ENCODE data around the gene FAM107B.
A peak's percentile ranks its signal among the peaks of the same experiment; 100 is the strongest.

The FAM107B gene

GRCh38 chr10:14507176-14507575 lies 267.5 kb downstream of the FAM107B start:
- no peak for DNase-seq (ENCODE audit: low read depth in 2 of 2)

DNA sequence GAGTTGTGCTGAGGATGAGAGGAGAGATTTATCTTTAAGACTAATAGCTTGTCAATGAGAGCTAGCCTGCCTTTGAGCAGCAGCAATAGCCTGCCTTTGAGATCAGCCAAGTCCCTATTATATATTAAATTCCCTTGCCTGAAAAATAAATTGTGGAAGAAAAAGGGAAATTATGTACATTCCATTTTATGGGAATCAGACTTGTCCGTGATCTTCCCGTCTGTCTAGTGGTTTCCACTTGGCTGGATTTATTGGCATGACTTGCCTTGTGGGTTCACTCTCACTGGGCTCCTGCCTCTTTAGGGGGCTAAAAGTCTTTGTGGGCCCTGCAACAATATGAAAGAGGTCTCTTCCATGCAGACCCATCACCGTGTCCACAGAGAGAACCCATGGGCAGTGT lies 272.3 kb downstream of the FAM107B start:
- DNase-seq (ENCODE audit: low read depth in 2 of 2), result no peak

- DNase-seq (ENCODE audit: low read depth in 2 of 2), result no peak
These were observed 274.4 kb downstream of the FAM107B start for GRCh38 chr10:14500172-14500765.

DNA sequence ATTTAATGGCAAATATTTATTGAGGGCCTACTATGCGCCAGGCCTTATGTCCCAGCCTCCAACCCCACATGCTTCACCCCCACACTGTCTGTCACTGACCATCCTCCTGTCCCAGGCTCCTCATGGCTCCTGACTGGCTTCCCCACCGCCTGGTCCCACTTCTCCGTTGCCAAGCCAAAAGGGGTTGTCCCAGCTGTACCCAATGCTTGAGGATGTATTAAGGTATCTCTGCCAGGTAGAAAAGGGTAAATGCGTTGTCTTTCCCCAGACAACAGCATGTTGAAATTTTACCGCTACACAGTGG lies 275.1 kb downstream of the FAM107B start:
- no peak for DNase-seq (ENCODE audit: low read depth in 2 of 2)

DNA sequence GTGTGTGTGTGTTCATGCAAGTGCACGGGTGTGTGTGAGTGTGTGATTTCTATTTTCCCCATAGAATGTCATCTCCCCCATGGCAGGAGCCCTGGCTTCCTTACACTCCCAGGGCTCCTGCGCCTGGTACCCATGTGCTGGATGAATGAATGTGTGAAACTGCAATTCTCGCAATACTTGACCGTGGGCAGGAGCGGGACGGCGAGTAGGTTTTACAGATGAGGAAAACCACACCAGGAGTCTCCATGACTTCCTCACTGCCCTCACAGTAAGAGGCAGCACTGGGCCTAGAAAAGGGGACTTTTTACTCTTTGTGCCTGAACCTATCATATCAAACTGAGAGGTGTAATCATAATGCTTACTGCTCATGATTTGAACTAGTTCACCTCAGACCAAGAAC lies 276.4 kb downstream of the FAM107B start:
- DNase-seq (ENCODE audit: low read depth in 2 of 2), result no peak

DNA sequence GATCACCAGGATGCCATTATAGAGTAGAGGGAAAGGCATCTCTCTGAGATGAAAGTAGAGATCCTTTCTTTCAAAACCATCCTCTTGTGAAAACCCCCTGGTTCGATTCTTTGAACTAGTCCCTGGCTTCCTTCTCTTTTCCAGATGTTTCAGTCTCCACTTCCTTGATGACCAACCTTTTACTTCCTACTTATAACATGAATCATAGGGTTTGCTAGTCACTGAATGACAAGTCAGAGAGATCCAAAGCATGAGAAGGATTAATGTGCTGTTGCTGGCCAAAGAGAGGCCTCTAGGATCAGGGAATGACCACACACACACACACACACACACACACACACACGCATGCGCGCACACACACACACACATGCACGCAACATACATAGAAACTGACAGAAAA lies 282.9 kb downstream of the FAM107B start:
- no peak for DNase-seq (ENCODE audit: low read depth in 2 of 2)

GRCh38 chr10:14489522-14490177 lies 285.0 kb downstream of the FAM107B start:
- no peak for DNase-seq (ENCODE audit: low read depth in 2 of 2)

DNA sequence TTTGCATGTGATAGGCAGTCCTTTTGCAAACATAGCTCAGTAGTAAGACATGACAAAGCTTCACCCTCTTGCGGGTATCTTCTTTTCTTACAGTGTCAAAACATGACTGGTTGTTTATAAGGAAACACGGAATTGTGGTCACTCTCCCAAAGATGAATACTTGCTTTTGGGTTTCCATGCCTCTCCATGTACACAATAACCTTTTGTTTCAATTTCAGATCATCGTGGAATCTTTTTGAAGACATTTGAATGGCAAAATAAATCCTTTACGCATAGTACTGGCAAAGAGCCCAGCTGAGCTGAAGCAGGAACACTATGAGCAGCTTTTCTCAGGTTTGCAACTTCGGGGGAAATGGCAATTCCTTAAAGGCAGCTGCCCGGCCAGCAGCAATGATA lies 287.2 kb downstream of the FAM107B start:
- DNase-seq (ENCODE audit: low read depth in 2 of 2), result no peak

DNA sequence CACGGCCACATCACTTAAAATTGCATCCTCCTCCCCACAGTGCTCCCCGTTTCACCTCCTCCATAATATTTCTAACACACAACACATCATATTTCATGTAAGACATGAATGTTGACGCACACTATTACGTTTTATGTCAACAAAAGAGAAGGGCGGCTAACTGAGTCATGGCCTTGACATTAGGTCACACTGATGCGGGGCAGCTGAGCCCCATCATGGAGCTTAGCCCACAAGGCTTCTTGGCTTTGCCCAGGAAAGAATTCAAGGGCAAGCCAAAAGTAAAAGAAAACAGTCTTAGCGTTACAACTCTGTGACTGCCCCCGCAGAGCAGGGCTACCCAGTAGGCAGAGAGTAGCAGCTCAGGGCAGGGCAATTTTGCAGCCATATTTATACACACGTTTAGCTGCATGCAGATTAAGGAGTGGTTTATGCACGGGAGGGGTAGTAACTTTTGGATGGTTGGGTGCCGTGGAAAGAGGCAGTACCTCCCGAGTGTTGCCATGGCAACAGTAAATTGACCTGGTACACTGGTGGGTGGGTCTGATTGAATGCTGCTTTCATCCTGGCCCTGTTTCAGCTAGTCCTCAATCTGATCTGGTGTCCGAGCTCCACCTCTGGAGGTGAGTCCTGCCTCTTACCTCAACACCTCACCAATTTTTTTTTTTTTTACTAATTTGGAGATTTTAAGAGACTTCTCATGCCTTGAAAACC lies 287.8 kb downstream of the FAM107B start:
- DNase-seq (ENCODE audit: low read depth in 2 of 2), result no peak

GRCh38 chr10:14485986-14486385 lies 288.7 kb downstream of the FAM107B start:
- no peak for DNase-seq (ENCODE audit: low read depth in 2 of 2)

DNA sequence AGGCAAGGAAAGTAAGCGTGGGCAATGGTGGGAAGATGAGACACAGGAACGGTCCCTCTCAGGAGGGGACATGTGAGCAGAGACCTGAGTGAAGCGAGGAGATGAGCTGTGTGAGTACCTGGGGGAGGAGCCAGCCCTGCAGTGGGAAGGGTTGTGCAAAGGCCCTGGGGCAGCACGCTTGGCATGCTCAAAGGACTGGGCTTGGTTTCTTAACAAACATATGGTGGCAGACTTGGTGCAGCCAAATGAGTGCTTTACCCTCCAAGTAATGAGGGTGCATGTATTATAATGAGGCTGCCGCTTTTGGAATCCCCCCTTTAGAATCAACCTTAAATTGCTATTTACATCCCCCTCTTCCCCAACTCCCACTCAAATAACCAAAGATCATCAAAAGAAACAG lies 291.3 kb downstream of the FAM107B start:
- DNase-seq (ENCODE audit: low read depth in 2 of 2), result no peak

DNA sequence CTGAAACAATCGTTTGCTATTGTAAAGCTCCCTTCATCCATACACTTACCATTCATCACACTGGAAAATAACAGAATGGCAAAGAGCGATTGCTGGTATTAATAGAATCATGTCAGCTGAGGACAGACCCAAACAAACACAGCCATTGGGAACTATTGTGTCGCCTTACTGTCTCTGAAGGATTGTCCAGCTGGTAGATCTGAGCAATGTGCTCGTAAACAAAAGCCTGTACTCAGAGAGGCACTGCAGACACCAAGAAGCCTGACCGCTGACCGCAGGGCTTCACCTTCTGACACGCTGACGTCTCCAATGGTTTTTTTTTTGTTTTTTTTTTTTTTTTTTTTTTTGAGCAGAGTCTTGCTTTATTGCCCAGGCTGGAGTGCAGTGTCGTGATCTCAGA lies 292.9 kb downstream of the FAM107B start:
- no peak for DNase-seq (ENCODE audit: low read depth in 2 of 2)

DNA sequence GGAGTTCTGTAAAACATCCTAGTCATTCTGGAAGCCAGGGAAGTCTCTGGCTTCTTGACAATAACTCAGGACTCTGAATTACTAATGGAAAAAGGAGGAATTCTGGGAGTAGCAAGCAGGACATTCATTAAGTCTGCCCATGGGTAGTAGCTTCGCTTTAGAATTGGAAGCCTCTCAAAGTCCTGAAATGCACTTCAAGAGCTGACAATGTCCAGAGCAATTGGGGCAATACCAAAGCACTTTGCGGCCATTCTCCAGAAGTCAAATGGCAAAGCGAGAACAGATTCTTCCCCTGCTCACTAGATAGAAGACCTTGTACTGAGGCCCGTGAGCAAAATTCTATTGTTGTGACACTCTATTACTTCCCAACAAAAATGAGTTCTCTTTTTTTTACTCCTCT lies 293.7 kb downstream of the FAM107B start:
- no peak for DNase-seq (ENCODE audit: low read depth in 2 of 2)

DNA sequence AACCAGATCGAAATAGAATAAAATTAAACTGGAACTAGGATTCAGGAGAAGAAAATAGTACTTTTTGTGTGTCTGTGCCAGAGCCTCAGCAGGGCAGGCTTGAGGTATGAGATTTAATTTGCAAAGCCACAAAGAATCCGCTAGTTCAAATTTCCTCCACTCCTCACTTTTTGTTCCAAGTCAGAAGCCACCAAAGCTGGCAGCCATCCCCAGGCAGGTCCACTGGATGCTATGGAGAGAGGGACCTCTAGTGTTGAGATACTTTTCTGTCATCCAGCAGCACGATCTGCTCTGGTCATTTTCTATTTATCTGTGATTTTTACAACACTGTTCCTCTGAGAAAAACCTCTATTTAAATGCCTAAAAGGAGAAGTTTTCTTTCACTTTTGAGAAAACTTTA lies 296.1 kb downstream of the FAM107B start:
- peak in 1 of 2 experiments; percentile 11 for DNase-seq (ENCODE audit: low read depth in 2 of 2)

GRCh38 chr10:14478201-14478600 lies 296.5 kb downstream of the FAM107B start:
- no peak for DNase-seq (ENCODE audit: low read depth in 2 of 2)

DNA sequence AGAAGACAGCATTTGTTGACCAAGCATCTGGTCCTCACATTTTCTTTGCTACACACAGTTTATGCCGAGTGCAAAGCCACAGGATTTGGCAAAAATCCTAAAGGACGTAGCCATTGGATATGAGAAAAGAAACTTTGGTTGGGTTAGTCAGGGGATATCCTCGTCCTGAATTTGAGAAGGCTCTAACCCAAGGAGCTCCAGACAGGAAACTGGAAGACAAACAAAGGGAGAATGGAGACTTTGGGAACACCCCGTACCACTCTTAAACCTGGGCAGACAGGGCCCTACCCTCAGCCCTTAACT lies 297.3 kb downstream of the FAM107B start:
- DNase-seq (ENCODE audit: low read depth in 2 of 2), result no peak

- no peak for DNase-seq (ENCODE audit: low read depth in 2 of 2)
These were observed 297.9 kb downstream of the FAM107B start for GRCh38 chr10:14476641-14477407.

- DNase-seq (ENCODE audit: low read depth in 2 of 2), result no peak
These were observed 298.7 kb downstream of the FAM107B start for GRCh38 chr10:14476006-14476405.

GRCh38 chr10:14474656-14475055 lies 300.0 kb downstream of the FAM107B start:
- DNase-seq (ENCODE audit: low read depth in 2 of 2), result no peak

GRCh38 chr10:14470920-14471319 lies 303.8 kb downstream of the FAM107B start:
- DNase-seq (ENCODE audit: low read depth in 2 of 2), result no peak

DNA sequence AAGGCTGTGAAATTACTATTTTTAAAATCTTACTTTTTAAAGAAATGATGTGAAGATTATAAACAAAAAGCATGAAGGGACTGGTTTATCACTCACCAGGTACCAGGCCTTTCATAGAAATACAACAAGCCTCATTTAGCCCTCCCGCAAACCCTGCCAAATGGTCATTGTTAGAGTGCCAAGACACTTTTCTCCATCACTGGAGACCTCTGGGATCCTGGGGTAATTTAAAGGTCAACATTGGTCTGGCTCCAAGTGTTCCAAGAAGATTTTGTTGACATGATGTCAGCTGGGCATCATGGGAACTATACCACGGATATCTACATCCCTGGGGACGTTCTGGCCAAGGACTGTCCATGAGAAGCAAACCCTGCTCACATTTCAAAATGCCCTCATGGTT lies 306.0 kb downstream of the FAM107B start:
- DNase-seq (ENCODE audit: low read depth in 2 of 2), result no peak
